Right lung (tissue), 5 donors: ENCODE results near the gene ASMTL. TPM values are rescaled to one million over a fixed set of nuclear protein-coding genes. Genes with fewer than 3 reads are reported as not detected.
"Not testable (repeated sequence)": the region's sequence is repeated elsewhere in the genome, so short reads cannot be mapped to it uniquely, and the experiment has no call there.

Experiments
- DNase-seq, 2 donors: peaks; one replicate each; pipeline ENCODE4 v3.0.0-alpha.2; 2013
- polyA plus RNA-seq, 5 donors: library from polyadenylated mRNA; unstranded; fragments of 120-200 nt; gene quantifications; one replicate each; pipeline versions ENCODE4 v1.2.1 to v1.2.3, GENCODE V29; 2013; ENCODE audit warnings: inconsistent platforms in 1 of 5, low replicate concordance in 1 of 5; ENCODE audit not compliant: insufficient read length in 5 of 5, insufficient read depth in 1 of 5

Gene ASMTL
- polyA plus RNA-seq, 5 donors: 17.2 to 32.1 (median 26.6) TPM

DNA sequence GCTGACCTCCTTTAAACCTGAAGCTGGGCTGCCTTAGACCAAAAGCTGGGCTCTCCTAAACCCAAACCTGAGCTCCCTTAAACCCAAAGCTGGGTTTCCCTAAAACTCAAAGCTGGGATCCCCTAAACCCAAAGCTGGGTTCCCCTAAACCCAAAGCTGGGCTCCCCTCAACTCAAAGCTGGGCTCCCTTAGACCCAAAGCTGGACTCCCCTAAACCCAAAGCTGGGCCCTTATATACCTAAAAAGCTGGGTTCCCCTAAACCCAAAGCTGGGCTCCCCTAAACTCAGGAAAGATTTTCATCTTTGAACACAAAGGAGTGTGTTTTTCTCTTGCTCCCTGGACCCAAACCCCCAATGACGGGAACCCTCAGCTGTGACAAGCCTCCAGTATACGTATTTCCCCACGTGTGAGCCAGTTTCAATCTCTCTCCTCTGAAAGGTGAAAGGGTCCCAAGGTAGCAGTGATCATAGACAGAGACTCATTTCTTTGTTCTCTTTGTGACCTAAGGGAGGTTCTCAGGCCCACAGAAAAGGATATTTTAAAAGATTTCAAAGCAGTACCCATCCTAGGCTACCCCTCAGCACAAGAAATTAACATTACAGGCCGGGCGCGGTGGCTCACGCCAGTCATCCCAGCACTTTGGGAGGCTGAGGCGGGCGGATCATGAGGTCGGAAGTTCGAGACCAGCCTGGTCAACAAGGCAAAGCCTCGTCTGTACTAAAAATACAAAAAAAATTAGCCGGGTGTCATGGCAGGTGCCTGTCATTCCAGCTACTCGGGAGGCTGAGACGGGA lies 31.3 kb upstream of the ASMTL start:
- no peak for DNase-seq

DNA sequence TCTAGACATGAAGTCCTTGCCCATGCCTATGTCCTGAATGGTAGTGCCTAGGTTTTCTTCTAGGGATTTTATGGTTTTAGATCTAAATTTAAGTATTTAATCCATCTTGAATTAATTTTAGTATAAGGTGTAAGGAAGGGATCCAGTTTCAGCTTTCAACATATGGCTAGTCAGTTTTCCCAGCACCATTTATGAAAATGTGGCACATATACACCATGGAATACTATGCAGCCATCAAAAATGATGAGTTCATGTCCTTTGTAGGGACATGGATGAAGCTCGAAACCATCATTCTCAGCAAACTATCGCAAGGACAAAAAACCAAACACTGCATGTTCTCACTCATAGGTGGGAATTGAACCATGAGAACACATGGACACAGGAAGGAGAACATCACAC lies 29.8 kb upstream of the ASMTL start:
- DNase-seq: not testable (repeated sequence)

DNA sequence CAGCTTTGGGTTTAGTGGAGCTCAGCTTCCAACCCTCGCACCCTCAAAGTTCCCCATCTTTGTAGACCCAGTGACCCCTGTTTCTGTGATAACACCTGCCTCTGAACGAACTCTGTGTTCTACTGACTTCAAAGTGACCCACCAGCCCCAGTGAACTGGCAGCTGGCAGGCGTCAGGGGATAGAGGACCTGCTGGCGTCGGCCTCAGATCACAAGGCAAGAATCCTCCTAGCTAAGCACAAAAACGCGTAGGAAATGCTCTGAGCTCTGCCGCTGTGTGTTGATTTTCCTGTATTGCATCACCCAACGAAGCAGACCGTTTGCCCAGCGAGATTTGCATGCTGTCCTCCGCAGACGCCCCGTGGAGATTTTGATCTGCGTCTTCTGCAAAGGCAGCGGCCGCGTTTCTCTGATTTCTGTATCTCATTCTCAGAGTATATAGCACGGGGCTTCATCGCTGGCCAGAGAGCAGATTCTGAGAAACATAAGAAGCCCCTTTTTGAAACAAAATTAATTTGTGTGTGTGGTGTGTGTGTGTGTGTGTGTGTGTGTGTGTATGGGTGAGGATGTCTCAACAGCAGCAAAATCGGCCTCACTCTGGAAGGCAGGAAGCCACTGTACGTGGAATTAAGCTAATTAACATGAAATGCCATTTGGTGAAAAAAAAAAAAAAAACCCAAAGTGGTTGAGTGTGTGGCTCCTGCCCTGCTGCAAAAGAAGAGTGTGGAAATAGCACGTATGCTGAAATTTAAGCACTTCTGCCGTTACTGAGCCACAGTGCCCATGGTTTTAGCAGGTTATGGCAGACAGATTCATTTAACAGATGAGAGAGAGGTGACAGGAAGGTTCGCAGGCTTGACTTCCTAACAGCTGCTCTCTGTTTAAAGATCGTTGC lies 29.2 kb upstream of the ASMTL start:
- peak; percentile 23 to 46 for DNase-seq

DNA sequence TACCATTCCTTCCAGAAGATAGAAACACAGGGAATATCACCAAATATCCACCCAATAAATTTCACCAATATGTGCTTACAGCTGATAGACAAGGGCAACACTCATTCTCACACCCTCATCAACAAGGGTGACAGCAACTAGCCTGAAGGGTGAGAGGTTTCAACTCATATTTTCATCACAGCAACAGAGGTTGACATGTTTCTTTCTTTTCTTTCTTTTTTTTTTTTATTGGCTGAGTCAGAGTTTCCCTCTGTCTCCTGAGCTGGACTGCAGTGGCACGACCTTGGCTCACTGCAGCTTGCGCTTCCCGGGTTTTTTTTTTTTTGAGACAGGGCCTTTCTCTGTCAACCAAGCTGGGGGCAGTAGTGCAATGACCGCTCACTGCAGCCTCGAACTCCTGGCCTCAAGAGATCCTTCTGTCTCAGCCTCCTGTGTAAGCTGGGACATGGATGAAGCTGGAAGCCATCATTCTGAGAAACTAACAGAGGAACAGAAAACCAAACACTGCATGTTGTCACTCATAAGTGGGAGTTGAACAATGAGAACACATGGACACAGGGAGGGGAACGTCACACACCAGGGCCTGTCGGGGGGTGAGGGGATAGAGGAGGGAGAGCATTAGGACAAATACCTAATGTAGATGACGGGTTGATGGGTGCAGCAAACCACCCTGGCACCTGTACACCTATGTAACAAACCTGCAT lies 27.5 kb upstream of the ASMTL start:
- no peak for DNase-seq

DNA sequence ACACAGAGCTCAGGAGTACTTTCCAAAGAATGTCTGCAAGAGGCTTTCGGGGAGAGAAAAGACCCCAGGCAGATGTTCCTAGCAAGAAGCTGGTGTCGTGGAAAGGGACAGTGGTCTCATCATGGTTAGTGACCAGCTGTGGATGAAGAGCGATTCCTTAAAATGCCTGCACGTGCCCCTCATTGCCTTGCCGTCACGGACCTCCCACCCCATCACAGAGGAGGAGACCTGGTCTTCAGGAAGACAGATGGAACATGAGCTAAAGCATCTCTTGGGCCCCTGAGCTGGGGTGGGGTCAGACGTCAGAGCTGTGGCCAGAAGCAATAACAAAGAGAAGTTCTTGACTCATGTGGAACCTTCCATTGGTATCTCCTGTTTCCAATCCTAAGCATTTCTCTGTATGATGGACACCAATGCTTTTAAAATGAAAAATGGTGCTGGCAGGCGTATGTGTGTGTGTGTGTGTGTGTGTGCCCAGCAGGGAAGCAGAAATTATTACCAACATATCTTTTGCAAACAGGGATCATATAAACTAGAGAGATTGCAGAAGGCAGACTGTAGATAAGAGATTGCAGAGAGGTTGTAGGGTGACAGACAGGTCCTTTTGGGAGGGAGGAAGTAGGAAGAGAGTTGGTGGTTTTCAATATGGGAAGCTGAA lies 25.2 kb upstream of the ASMTL start:
- DNase-seq: no peak

DNA sequence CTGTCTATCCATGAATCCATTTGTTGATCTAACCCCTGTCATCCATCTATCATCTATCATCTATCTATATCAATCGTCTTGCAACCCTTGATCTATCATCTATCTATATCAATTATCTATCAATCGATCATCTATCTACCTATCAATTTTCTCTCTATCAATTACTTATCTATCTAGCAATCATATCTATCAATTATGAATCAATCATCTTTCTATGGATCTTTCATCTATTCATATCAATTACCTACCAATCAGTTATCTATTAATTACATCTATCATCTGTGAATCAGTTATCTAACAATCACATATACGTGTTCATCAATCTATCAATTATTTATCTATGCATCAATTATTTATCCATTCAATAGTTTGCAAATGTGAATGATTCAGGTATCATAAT lies 24.5 kb upstream of the ASMTL start:
- no peak for DNase-seq

DNA sequence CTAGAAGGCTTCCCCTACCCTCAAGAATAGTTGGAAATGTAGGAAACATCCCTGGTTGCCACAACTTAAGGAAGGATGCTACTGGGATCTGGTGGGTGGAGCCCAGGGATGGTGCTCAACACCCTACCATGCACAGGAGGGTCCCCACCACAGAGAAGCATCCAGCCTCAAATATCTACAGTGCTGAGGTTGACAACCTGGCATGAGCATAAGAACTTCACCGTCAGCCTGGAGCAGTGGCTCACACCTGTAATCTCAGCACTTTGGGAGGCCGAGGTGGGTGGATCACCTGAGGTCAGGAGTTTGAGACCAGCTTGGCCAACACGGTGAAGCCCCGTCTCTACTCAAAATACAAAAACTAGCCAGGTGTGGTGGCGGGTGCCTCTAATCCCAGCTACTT lies 24.0 kb upstream of the ASMTL start:
- no peak for DNase-seq

DNA sequence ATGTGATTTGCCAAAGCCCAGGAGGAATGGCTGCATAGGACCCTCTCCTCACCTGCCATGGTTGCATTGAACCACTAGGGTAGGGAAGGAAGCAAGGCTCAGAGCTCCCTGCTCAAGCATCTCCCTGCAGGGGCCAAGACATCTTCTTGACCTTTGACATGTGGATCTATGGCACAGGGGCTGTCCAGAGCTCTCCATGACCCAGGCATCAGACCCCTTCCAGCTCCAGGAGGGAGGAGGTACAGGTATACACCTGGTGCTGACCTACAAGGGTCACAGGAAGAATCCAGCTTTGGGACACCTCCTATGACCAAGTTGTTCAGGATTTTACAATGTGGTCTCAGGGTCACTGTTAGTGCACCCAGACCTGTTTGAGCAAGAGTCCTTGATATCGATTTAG lies 23.2 kb upstream of the ASMTL start:
- no peak for DNase-seq

DNA sequence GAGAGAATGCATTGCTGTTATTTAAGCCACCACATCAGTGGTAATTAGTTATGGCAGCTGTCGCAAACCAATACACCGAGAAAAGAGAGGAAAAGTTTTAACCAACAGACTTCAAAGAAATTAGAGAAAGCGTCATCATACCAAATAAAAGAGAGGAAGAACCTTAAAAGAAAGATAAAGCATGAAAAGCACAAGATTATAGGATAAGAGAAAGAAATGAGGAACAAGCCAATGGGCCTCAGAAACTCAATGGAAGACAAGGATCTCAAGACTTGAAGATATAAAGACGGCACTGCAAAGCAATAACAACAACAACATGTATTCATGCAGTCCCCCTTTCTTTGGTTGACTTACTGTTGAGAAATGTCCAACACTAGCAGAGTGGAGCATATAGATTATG lies 22.8 kb upstream of the ASMTL start:
- DNase-seq: no peak

DNA sequence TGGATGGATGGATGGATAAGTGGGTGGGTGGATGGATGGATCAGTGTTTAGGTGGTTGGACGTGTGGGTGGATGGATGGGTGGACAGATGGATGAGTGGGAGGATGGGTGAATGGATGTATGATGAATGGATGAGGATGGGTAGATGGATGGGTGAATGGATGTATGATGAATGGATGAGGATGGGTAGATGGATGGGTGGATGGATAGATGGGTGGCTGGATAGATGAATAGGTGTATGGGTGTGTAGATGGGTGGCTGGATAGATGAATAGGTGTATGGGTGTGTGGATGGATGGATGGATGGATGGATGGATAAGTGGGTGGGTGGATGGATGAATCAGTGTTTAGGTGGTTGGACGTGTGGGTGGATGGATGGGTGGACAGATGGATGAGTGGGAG lies 21.9 kb upstream of the ASMTL start:
- DNase-seq: not testable (repeated sequence)

DNA sequence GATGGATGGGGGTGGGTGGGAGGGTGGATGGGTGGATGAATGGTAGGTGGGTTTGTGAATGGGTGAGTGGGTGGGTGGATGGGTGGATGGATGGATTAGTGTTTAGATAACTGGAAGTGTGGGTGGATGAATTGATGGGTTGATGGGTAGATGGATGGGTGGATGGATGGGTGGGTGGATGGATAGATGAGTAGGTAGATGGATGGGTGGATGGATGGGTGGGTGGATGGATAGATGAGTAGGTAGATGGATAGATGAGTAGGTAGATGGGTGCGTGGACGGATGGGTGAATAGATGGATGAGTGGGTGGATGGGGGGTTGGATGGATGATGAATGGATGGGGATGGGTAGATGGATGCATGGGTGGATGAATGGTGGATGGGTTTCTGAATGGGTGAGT lies 20.3 kb upstream of the ASMTL start:
- DNase-seq: no peak

DNA sequence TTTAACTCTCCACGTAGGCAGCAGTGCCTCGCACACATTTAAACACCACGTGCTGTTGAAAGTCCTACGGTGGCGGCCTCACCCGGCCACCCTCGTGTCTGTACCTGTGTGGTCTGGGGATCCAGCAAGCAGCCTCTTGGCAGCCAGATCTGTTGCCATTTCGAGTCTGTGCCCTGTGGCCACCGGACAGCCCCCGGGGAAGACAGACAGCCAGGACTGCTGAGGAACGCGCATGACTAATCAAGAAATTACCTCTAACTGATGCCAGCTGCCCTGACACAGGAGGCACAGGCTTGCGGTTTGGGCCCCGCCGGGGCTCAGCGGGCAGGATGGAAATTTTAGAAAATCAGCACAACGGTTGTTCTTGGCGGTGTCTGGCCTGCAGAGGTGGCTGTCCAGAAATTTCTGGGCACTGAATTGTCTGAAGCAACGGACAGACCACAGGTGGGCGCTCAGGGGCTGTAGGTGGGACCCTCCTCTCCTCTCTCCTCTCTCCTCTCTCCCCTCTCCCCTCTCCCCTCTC lies 15.6 kb upstream of the ASMTL start:
- DNase-seq: no peak

DNA sequence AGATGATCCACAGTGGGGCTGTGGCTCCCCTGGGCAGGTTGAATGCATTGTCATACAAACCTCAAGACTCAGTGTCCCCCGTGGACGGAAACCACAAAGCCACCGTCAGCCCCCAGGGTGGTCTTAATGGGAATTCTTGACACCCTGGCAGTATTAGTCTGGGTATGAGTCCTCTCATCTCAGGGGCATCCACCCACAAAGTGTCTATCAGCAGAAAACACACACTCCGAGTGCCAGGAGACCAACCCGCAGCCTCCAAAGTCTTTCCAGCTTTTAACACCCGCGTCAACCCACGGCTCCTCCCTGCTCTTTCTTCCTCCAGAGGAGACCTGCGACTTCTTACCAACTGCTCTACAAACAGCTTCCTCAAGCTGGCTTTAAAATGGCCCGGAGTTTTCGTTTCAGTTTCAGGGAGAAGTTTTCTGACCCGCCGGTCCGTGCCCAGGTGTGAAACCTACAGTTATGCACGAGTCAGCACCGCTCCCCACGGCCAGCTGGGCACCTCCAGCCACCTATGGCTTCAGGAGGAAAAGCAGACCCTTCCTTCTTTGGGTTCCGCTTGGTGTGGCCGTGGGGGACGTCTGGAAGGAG lies 14.4 kb upstream of the ASMTL start:
- no peak for DNase-seq

DNA sequence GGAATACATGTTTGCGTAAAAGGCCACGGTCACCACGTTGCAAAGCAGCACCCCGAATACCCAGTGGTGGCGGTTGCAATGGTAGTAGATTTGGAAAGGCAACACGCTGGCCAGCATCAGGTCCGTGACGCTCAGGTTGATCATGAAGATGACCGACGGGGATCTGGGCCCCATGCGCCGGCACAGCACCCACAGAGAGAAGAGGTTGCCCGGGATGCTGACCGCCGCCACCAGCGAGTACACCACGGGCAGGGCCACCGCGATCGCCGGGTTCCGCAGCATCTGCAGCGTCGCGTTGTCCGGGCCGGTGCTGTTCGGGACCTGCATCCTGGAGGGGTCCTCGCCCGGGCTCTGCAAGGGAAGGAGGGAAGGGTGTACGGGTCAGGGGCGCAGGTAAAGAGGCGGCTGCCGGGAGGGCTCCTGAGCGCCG lies 13.5 kb upstream of the ASMTL start:
- no peak for DNase-seq

DNA sequence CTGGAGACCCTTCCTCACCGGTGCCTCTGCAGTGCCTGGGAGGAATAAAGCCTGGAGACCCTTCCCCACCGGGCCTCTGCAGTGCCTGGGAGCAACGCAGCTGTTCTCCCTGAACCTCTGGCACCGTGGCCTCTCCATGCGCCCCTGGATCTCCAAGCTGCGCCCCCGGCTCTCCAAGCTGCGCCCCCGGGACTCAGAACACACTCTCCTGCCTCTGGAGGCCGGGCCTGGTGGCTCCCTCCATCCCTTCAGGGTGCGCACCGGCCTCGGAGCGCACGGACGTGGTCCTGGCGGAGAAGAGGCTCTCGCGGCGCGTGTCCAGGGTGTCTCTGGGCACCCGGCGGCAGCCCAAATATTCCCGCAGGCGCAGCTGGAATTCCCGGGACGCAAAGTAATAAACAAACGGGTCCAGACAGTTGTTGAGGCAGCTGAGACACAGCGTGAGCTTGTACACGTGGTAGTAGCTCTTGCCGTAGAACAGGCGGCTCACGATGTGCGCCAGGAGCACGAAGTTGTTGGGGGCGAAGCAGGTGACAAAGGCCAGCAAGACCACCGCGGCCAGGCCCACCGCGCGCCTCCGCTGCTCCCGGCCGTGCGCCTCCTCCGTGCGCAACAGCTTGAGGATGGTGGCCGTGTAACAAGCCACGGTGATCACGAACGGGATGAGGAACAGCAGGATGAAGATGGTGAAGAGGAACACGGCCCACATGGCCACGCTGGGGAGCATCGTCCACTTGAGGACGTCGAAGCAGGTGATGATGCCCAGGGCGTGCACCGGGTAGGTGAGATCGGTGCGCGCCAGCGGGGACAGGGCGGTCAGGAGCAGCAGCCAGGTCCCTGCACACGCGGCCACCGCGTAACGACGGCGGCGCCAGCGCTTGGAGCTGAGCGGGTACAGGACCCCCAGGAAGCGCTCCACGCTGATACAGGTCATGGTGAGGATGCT lies 12.8 kb upstream of the ASMTL start:
- no peak for DNase-seq

DNA sequence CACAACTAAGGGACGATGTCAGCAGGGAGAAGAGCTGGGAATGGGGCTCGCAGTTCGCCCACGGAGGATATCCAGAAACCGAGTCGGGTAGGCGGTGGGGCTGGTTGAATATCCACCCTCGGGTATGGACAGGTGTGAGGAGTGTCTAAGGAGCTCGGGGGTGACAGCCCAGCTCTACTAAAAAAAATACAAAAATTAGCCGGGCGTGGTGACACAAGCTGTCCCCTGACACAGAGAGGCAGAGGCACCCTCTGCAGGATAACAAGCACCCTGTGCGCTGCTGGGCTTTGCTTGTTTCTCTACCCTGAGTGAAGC lies 12.2 kb upstream of the ASMTL start:
- DNase-seq: no peak

DNA sequence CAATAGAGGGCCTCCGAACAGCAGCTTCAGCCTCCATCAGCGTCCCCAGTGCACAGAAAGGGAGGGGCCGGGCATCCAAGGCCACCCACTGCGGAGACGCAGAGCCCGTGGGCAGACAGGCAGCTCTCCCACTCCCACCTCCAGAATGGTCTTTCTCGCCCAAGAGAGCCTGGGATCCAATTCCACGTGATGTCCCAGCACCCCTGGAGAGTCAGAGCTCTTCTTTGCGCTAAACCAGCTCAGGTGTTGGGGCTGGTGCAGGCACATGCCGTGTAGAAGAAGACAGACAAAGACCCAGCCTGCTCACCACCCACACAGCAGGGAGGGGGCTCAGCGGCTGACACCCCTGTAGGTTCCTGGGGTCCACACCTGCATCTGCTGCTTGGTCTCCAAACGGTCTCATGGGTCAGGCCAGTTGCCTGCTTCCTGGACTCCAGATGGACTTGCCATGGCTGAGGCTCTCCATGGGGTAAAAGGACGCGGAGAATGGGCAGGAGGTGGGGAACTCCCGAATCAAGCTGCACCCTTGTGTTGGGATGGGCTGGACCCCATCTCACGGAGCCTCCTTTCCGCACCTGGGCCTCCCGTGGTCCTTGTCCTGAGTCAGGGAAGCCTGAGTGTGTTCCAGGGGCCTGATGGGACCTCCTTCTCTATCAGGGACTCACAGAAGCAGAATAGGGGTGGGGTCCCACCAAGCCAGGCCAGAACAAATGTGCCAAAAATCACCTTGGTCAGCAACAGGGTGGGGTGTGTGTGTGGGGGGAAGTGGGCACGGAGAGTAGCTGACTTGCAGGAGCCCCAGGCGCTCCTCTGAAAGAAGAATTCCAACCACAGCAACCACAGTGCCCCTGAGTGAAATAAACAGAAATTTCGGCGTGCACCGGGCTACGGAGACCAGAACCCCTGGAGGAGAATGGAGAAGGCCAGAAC lies 11.6 kb upstream of the ASMTL start:
- no peak for DNase-seq

DNA sequence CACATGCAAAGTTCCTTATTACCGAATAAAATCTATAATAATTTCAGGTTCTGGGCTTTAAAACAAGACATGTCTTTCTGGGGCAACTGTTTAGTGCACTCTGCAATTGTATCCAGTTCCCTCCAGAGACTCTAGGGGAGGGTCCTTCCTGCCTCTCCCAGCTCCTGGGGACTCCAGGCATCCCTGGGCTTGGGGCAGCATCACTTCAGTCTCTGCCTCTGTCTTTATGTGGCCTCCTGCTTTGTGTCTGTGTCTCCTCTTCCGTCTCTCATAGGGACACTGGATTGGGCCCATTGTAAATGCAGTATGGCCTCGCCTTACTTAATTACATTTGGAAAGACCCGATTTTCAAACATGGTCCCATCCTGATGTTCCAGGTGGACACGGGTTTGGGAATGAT lies 10.9 kb upstream of the ASMTL start:
- DNase-seq: no peak
